Muscle layer of duodenum (tissue), 2 donors: ENCODE measurements around the gene PGD.

ENCODE experiments used
- H3K27ac ChIP-seq: one replicate; pipeline ENCODE4 v1.7.0; 2013; ENCODE audit warnings: mild to moderate bottlenecking, low read length
- H3K27me3 ChIP-seq: one replicate; pipeline ENCODE4 v1.7.0; 2013; ENCODE audit warnings: low read depth, mild to moderate bottlenecking, control low read depth, low read length
- H3K36me3 ChIP-seq, 2 donors: one replicate each; pipeline ENCODE4 v1.7.0; 2013; ENCODE audit warnings: low read length in 2 of 2, control low read depth in 1 of 2, mild to moderate bottlenecking in 1 of 2; ENCODE audit not compliant: insufficient read depth in 2 of 2, control insufficient read depth in 1 of 2
- H3K4me1 ChIP-seq, 2 donors: one replicate each; pipeline ENCODE4 v1.7.0; 2013; ENCODE audit warnings: low read length in 2 of 2, mild to moderate bottlenecking in 2 of 2, control low read depth in 1 of 2, moderate library complexity in 1 of 2; ENCODE audit not compliant: insufficient read depth in 2 of 2, control insufficient read depth in 1 of 2
- H3K4me3 ChIP-seq, 2 donors: one replicate each; pipeline ENCODE4 v1.7.0; 2013; ENCODE audit warnings: low read length in 2 of 2, low read depth in 1 of 2, mild to moderate bottlenecking in 1 of 2
- H3K9me3 ChIP-seq, 2 donors: one replicate each; pipeline ENCODE4 v1.7.0; 2013; ENCODE audit warnings: low read length in 2 of 2, control low read depth in 1 of 2, mild to moderate bottlenecking in 1 of 2; ENCODE audit not compliant: control insufficient read depth in 1 of 2
- donor health status: healthy.

The PGD gene

GRCh38 chr1:10380594-10381275 lies 18.1 kb upstream of the PGD start:
- Histone ChIP-seq H3K4me1 (no peaks in the 10 kb centered on the region), H3K36me3 (peaks cover 19 to 26% of the 10 kb centered on the region in 2 donors), H3K9me3 (no peaks in the 10 kb centered on the region), H3K27ac (no peak overlapping the region), H3K4me3 (no peak overlapping the region), H3K27me3 (no peaks in the 10 kb centered on the region)

GRCh38 chr1:10383630-10384029 lies 15.2 kb upstream of the PGD start:
- H3K4me1 ChIP-seq: peaks cover 10 to 13% of the 10 kb centered on the region in 2 donors
- H3K9me3 ChIP-seq: no peaks in the 10 kb centered on the region
- peaks cover 8 to 14% of the 10 kb centered on the region in 2 donors for H3K36me3 ChIP-seq
- no peak overlapping the region for H3K4me3 ChIP-seq
- H3K27ac ChIP-seq: no peak overlapping the region
- no peaks in the 10 kb centered on the region for H3K27me3 ChIP-seq

GRCh38 chr1:10384219-10384618 lies 14.6 kb upstream of the PGD start:
- H3K27ac ChIP-seq: no peak overlapping the region
- no peaks in the 10 kb centered on the region for H3K27me3 ChIP-seq
- H3K9me3 ChIP-seq: no peaks in the 10 kb centered on the region
- H3K36me3 ChIP-seq: peaks cover 2 to 8% of the 10 kb centered on the region in 2 donors
- H3K4me1 ChIP-seq: peaks cover 10 to 13% of the 10 kb centered on the region in 2 donors
- no peak overlapping the region for H3K4me3 ChIP-seq

GRCh38 chr1:10386761-10387676 lies 11.8 kb upstream of the PGD start:
- Histone ChIP-seq H3K36me3 (no peaks in the 10 kb centered on the region), H3K9me3 (no peaks in the 10 kb centered on the region), H3K4me3 (no peak overlapping the region), H3K27me3 (no peaks in the 10 kb centered on the region), H3K27ac (peak overlapping the region; percentile 80), H3K4me1 (peaks cover 10 to 13% of the 10 kb centered on the region in 2 donors)

GRCh38 chr1:10387677-10388386 lies 11.0 kb upstream of the PGD start:
- Histone ChIP-seq H3K9me3 (no peaks in the 10 kb centered on the region), H3K27me3 (no peaks in the 10 kb centered on the region), H3K4me3 (peak overlapping the region; percentile 19 to 27), H3K4me1 (peaks cover 10 to 13% of the 10 kb centered on the region in 2 donors), H3K36me3 (no peaks in the 10 kb centered on the region), H3K27ac (peak overlapping the region; percentile 80)

GRCh38 chr1:10388387-10388715 lies 10.5 kb upstream of the PGD start:
- Histone ChIP-seq H3K4me3 (peak overlapping the region in 1 of 2 donors; percentile 19), H3K9me3 (no peaks in the 10 kb centered on the region), H3K27ac (peak overlapping the region; percentile 80), H3K36me3 (no peaks in the 10 kb centered on the region), H3K27me3 (no peaks in the 10 kb centered on the region), H3K4me1 (peaks cover 10 to 13% of the 10 kb centered on the region in 2 donors)

GRCh38 chr1:10389271-10389973 lies 9.4 kb upstream of the PGD start:
- Histone ChIP-seq H3K4me3 (no peak overlapping the region), H3K27me3 (no peaks in the 10 kb centered on the region), H3K4me1 (peaks cover 10 to 13% of the 10 kb centered on the region in 2 donors), H3K36me3 (no peaks in the 10 kb centered on the region), H3K27ac (no peak overlapping the region), H3K9me3 (no peaks in the 10 kb centered on the region)

- Histone ChIP-seq H3K9me3 (no peaks in the 10 kb centered on the region), H3K4me1 (peaks cover 0 to 13% of the 10 kb centered on the region in 2 donors), H3K27ac (no peak overlapping the region), H3K27me3 (no peaks in the 10 kb centered on the region), H3K4me3 (no peak overlapping the region), H3K36me3 (no peaks in the 10 kb centered on the region)
These were observed 2.0 kb upstream of the PGD start for GRCh38 chr1:10396870-10397269.

GRCh38 chr1:10398278-10398733 lies 558 bp upstream of the PGD start:
- H3K36me3 ChIP-seq: peaks cover 0 to 3% of the 10 kb centered on the region in 2 donors
- peak overlapping the region; percentile 84 to 94 for H3K4me3 ChIP-seq
- no peaks in the 10 kb centered on the region for H3K27me3 ChIP-seq
- no peaks in the 10 kb centered on the region for H3K9me3 ChIP-seq
- H3K27ac ChIP-seq: peak overlapping the region; percentile 31
- H3K4me1 ChIP-seq: peaks cover 0 to 13% of the 10 kb centered on the region in 2 donors

- Histone ChIP-seq H3K9me3 (no peaks in the 10 kb centered on the region), H3K27me3 (no peaks in the 10 kb centered on the region), H3K27ac (peak overlapping the region; percentile 24), H3K36me3 (peaks cover 11 to 15% of the 10 kb centered on the region in 2 donors), H3K4me1 (peaks cover 0 to 13% of the 10 kb centered on the region in 2 donors), H3K4me3 (peak overlapping the region; percentile 78 to 94)
These were observed 629 bp downstream of the PGD start for GRCh38 chr1:10399444-10399941.
